ENCODE data around the gene ARPP21.

- TF ChIP-seq, protein P1, sequence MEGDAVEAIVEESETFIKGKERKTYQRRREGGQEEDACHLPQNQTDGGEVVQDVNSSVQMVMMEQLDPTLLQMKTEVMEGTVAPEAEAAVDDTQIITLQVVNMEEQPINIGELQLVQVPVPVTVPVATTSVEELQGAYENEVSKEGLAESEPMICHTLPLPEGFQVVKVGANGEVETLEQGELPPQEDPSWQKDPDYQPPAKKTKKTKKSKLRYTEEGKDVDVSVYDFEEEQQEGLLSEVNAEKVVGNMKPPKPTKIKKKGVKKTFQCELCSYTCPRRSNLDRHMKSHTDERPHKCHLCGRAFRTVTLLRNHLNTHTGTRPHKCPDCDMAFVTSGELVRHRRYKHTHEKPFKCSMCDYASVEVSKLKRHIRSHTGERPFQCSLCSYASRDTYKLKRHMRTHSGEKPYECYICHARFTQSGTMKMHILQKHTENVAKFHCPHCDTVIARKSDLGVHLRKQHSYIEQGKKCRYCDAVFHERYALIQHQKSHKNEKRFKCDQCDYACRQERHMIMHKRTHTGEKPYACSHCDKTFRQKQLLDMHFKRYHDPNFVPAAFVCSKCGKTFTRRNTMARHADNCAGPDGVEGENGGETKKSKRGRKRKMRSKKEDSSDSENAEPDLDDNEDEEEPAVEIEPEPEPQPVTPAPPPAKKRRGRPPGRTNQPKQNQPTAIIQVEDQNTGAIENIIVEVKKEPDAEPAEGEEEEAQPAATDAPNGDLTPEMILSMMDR (IDR thresholded peaks at IDR 0.05) = no peak
- no peak for TF ChIP-seq POLR2A (IDR thresholded peaks at IDR 0.05)
These were observed 35.3 kb downstream of the ARPP21 start for GRCh38 chr3:35674451-35675109.

All from esophagus squamous epithelium (tissue), 4 donors.